Nucleus accumbens (tissue), 56 donors: ENCODE data around the gene NELL1.
A peak's percentile ranks its signal among the peaks of the same experiment; 100 is the strongest.

Experiments used
- DNase-seq, 56 donors: peaks; one replicate each; lab custom pipeline; 2025; lab: John Stamatoyannopoulos, UW

NELL1 gene

DNA sequence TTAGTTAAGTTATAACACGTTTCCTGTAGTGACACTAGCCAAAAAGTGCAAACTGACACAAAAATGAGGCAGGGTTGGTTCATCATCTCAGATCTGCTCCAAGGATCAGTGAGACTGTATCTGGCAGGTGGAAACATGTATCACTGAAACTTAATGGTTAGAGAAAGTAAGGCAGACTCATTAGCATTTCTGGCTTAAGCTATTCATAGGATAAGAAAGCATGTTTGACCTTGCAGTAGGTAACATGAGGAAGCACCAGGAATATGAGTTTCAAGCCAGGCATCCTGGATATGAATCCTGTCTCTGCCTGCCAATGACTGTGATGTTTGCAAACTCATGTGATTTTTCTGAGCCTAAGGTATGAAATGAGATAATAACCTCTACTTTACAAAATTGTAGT lies 732.1 kb downstream of the NELL1 start:
- DNase-seq, result no peak

DNA sequence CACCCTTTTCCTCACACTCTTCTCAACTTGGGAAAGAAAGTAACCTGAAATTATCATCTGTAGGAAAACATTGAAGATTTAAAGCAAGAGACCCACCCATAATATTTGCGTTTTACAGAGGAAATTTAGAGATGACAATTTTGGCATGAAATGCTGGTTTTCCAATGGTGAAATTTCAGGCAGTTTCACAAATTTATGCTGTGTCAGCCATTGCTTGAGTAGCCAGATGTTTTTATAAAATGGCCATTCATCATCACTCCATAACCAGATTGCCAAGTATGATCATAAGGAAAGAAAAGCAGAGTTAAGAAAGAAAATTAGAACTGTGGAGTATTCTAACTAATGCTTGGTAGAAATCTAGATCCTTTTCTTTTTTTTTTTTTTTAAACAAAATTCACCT lies 732.9 kb downstream of the NELL1 start:
- DNase-seq, result no peak

DNA sequence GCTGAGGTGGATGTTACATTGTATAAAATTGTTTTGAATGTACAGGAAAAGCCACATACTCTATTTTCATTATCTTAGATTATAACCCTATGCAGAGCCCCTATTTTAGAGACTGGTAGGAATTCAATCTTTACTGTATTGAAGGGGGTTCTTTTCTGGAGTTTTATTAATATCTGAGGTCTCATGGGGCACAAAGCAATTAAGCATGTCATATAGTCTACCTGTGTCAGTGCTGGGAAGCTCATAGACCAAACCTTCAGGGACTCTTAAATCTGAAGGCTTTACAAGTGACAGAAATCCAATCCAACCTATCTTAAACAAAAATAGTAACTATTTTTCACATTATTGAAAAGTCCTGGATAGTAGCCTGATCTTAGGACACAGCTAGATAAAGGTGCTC lies 733.7 kb downstream of the NELL1 start:
- DNase-seq, result no peak

DNA sequence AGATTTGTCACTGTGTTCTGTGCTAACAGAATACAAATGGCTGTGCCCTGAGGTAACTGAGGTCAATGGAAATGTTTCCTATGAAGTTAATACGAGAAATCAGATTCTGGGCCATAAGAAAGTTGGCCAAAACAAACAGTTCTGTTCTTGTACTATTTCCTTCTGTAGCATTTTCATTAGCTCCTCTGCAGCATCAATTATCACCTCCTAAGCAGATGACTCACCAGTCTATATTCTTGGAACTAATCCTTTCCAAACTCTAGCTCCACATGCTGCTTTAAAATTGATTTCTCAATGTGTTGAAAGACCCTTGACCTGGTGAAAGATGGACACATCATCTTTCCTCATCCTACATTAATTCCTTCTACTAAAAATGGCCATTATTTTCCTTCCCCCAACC lies 736.0 kb downstream of the NELL1 start:
- DNase-seq, result no peak

GRCh38 chr11:21410513-21410912 lies 741.1 kb downstream of the NELL1 start:
- no peak for DNase-seq

GRCh38 chr11:21411104-21411503 lies 741.7 kb downstream of the NELL1 start:
- no peak for DNase-seq

GRCh38 chr11:21411597-21411996 lies 742.2 kb downstream of the NELL1 start:
- no peak for DNase-seq

DNA sequence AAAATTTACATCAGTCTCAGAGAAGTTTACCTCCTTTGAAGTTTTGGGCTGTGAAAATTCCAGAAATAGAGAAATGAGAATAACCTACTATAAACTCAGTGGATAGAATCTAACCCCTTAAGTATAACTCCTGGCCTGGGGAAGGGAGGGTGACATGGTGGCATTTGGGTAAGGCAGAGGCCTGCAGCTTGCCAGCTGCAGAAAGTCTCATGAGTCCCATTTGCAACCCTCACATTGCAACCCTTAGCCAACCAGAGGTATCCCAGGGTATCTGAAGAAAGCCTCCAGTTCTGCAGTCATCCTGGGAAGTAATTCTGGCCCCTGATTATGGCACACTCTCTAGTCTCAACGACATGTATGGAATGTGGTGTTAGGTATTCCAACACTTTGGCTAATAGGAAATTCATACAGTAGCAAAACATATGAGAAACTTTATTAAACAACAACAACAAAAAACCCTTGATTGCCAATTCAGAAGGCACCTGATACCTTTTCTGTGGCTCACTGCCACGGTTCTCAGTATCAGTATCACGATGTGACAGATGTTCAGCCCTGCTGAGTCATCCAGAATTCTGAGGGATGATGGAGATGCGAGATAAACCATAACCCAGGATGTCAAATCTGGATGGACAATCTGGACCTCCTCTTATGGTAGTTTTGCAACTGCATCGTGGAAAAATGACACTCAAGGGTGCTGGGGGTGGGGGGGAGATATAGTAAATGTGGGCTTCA lies 743.4 kb downstream of the NELL1 start:
- no peak for DNase-seq

DNA sequence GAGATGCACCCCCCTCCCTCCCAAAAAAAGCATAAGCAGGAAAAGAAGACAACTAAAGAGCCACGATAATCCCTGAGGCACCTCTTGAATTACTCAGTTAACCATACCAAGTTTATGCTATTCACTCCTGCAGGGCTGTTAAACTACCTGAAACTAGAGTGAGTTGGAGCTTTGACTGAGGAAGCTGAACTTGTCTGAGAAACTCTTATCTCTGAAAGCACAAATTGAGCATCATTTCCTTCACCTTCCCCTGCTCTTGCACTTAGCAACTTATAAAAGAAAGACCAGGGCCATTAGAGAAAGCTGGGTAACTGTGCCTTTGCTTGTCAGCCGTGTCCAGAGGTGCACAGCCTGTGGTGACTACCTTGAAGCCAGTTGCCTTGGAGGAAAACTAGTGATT lies 745.6 kb downstream of the NELL1 start:
- no peak for DNase-seq

GRCh38 chr11:21415606-21416005 lies 746.2 kb downstream of the NELL1 start:
- no peak for DNase-seq

- no peak for DNase-seq
These were observed 752.4 kb downstream of the NELL1 start for GRCh38 chr11:21421711-21422329.

DNA sequence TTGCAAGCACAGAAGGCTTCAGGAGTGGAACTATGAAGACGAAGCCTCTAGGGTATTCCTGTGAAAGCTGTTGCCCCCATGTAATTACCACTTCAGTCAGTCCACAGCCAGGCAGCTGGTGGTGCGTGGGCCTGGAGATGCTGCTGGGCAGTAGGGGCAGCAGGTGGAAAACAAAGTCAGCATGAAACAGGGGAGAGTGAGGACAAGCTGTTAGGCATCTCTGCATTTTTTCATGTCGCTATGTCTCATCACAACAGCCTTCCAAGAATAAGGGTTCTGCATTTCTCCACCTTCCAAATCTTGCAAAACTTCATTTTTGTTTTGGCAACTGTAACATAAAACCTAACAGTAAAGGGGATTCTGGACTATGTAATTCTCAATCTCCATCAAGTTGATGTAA lies 757.5 kb downstream of the NELL1 start:
- DNase-seq, result no peak

DNA sequence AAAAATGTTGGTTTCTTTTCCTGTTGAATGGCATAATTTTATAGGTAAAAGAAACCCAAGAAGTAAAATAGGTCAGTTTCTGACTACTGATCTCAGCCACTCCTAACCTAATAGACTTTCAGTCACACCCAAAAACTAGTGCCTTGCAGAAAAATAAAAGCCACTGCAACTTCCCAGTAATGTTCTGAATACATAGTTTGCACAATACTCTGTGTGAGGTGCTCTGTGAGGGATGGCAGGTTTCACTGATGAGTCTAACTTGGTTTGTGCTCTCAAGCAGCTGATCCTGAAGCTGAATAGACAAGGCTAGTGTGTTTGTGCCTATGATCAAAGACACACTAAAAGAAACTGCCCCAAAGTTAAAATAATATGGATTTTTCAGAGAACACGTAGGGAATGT lies 758.3 kb downstream of the NELL1 start:
- no peak for DNase-seq

DNA sequence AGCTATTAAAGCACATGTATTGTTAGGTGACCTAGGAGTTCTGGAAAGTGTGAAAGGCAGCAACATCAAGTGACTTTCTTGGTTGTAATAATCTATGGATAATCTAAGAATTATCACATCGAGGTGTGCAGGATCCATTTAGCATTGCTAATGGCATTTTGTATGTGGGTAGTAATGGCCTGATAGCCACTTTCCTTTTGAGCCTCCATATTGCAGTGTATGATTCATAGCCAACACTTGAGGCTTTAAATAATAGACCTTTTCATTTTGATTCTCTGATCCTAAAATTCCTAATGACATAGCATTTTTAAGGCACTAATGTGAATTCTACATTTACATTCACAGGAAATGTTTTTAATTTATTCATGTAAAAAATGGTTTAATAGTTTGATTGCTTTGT lies 759.4 kb downstream of the NELL1 start:
- no peak for DNase-seq

DNA sequence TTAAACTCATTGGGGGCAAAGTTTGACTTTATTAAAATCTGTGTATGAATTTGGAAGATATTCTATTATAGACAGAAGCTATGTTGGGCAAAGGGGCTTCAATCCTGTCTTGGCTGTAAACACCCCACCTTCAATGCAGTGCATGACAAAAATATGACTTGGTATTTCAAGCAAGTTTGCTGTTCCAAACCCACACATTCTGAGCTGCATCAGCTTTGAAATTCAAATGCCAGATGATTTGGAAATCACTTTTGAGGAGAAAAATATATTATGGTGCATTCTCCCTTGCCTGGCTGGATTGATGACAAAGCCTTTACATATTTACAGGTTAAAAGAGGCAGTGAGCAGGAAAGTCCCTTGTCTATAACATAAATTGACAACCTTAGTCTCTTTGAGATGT lies 760.0 kb downstream of the NELL1 start:
- peak in 5 of 56 donors; percentile 1 to 25 (median 13) for DNase-seq

DNA sequence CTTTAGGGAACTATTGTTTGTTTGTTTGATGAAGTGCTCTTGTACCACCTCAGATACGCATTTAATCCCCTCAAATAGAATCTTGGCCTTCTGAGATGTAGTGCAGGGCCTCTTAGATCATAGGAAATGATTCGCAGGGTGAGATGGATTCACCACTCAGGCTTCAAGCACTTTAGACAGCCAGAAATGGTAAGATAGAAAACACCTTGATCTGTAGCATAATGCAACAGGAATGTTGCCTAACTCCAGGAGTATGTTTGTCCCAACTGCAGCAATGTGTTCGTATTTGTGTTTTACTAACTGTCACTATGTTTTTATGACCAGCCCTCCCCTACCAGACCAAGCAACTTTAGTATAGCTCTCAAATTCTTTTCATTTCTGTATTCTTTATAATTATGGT lies 761.2 kb downstream of the NELL1 start:
- no peak for DNase-seq

GRCh38 chr11:21446939-21447590 lies 777.7 kb downstream of the NELL1 start:
- no peak for DNase-seq

GRCh38 chr11:21447871-21448270 lies 778.5 kb downstream of the NELL1 start:
- DNase-seq, result no peak

GRCh38 chr11:21456186-21456585 lies 786.8 kb downstream of the NELL1 start:
- DNase-seq, result no peak

GRCh38 chr11:21460082-21460481 lies 790.7 kb downstream of the NELL1 start:
- no peak for DNase-seq

- no peak for DNase-seq
These were observed 792.3 kb downstream of the NELL1 start for GRCh38 chr11:21461701-21462100.

DNA sequence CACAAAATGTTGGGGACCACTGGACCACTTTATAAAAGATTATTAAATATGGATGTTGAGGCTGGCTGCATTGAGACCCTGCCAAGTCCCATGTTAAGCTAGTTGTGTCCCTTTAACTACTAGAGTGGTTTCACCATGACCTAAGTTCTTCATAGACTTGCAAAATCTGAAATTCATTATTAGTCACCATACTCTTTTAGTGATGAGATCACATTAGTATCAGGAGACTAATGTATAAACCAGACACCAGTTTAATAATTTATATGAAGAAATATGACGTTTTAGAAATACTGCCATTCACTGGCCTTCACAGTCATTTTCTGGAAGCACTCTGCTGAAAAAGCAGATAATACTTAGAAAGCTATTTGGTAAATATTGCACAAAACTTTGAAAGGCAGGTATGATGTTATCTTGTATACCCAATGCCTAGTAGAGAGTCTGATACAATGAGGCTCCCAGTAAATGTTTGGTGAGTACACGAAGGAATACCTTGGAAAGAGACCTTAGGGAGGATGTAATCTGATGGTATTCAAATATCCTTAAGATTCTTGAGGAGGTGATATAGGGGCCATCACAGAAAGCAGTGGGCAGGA lies 795.3 kb downstream of the NELL1 start:
- no peak for DNase-seq
